CD4-positive, alpha-beta memory T cell (primary cell): ENCODE measurements around the gene AGPAT4. TPM values are rescaled to one million over a fixed set of nuclear protein-coding genes. Genes with fewer than 3 reads are reported as not detected.
A peak's percentile ranks its signal among the peaks of the same experiment; 100 is the strongest.

Experiments used
- CTCF ChIA-PET: fragments of 350-600 bp; sonication (Branson Sonifier 250); formaldehyde crosslinking; loops from one replicate; lab custom pipeline; 2021; ENCODE audit warnings: inconsistent platforms; ENCODE audit not compliant: partially characterized antibody; lab: Charles Lee
- POLR2A ChIA-PET: fragments of 350-600 bp; sonication (Branson Sonifier 250); formaldehyde crosslinking; loops from one replicate; lab custom pipeline; 2021; ENCODE audit not compliant: partially characterized antibody; lab: Charles Lee
- DNase-seq, 5 donors: peaks; one replicate each; pipeline versions ENCODE4 v3.0.0 to v3.0.0-alpha.2; 2020 to 2022; ENCODE audit warnings: mixed read lengths in 1 of 5
- H3K27ac ChIP-seq: one replicate; pipeline ENCODE4 v1.7.0; 2013; ENCODE audit warnings: low read depth, low read length
- H3K27me3 ChIP-seq: 2 replicates; pipeline ENCODE4 v1.7.0; 2013; ENCODE audit warnings: mild to moderate bottlenecking, low read length, moderate library complexity; ENCODE audit not compliant: insufficient read depth
- H3K36me3 ChIP-seq: 2 replicates; pipeline ENCODE4 v1.7.0; 2013; ENCODE audit warnings: mild to moderate bottlenecking, low read length, moderate library complexity; ENCODE audit not compliant: insufficient read depth
- H3K4me1 ChIP-seq: 2 replicates; pipeline ENCODE4 v1.7.0; 2013; ENCODE audit warnings: mild to moderate bottlenecking, low read length, moderate library complexity; ENCODE audit not compliant: insufficient read depth
- H3K4me3 ChIP-seq, 2 donors: one replicate each; pipeline ENCODE4 v1.7.0; 2013; ENCODE audit warnings: low read length in 2 of 2, mild to moderate bottlenecking in 1 of 2
- H3K9me3 ChIP-seq, 2 donors: one replicate each; pipeline ENCODE4 v1.7.0; 2013; ENCODE audit warnings: low read length in 2 of 2, control low read depth in 1 of 2; ENCODE audit not compliant: control insufficient read depth in 1 of 2
- H3K27ac Mint-ChIP-seq, 7 donors: one replicate each; pipeline ENCODE4 v1.8.0; 2020 to 2021; ENCODE audit warnings: mixed read lengths in 7 of 7, mild to moderate bottlenecking in 6 of 7, inconsistent platforms in 3 of 7, moderate library complexity in 3 of 7
- H3K27me3 Mint-ChIP-seq, 2 donors: one replicate each; pipeline ENCODE4 v1.8.0; 2020 to 2021; ENCODE audit warnings: mixed read lengths in 2 of 2
- H3K36me3 Mint-ChIP-seq, 2 donors: one replicate each; pipeline ENCODE4 v1.8.0; 2020 to 2021; ENCODE audit warnings: mixed read lengths in 2 of 2, inconsistent platforms in 1 of 2, mild to moderate bottlenecking in 1 of 2
- H3K4me1 Mint-ChIP-seq, 4 donors: one replicate each; pipeline ENCODE4 v1.8.0; 2020 to 2021; ENCODE audit warnings: mixed read lengths in 4 of 4, mild to moderate bottlenecking in 1 of 4
- H3K4me3 Mint-ChIP-seq, 8 donors: one replicate each; pipeline ENCODE4 v1.8.0; 2020 to 2021; ENCODE audit warnings: mixed read lengths in 8 of 8, mild to moderate bottlenecking in 7 of 8, moderate library complexity in 6 of 8, inconsistent platforms in 3 of 8
- H3K9me3 Mint-ChIP-seq, 8 donors: one replicate each; pipeline ENCODE4 v1.8.0; 2020 to 2021; ENCODE audit warnings: mixed read lengths in 8 of 8, mild to moderate bottlenecking in 5 of 8, inconsistent platforms in 3 of 8, moderate library complexity in 1 of 8
- intact Hi-C: fragments of 100-400 bp; cut with micrococcal nuclease; formaldehyde crosslinking; loops from one replicate; pipeline ENCODE4 v1.15.1; 2023
- polyA plus RNA-seq, 2 donors: library from polyadenylated mRNA; unstranded; fragments of 300-500 nt; fragmentation: Illumina TruSeq; gene quantifications; one replicate each; pipeline ENCODE4 v1.2.3, GENCODE V29; 2021
- total RNA-seq, 2 experiments: library from RNA; stranded (reverse); gene quantifications; one replicate each; pipeline ENCODE4 v1.2.3, GENCODE V29; 2021

Gene AGPAT4
- total and polyA plus RNA-seq, 4 experiments from 2014 or later = 3.6 to 6.9 (median 4.1) TPM

- no peak overlapping the region for H3K4me3 ChIP-seq
Measured at GRCh38 chr6:161266513-161267230, 7.2 kb downstream of the AGPAT4 start.

DNA sequence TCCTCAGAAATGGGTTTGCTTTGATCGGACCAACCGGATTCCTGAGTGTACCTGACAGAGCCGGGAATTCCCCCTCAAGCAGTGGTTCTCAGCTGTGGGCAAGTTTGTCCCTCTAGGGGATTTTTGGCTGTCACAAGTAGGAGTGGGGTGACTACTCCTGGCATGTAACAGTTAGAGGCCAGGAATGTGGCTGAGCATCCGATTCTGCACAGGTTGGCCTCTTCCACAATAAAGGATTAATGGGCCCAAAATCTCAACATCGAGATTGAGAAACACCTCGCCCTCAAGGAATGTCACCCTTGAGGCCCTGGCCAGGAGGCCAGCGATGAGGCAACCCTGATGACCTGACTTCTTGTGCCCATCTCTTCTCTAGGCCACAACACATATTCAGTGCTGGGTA lies 7.9 kb downstream of the AGPAT4 start:
- H3K27me3 Mint-ChIP-seq = no peaks in the 10 kb centered on the region
- DNase-seq = no peak

More at GRCh38 chr6:161266513-161267230, 7.2 kb downstream of the AGPAT4 start:
- Mint-ChIP-seq H3K9me3 (no peaks in the 10 kb centered on the region), H3K27ac (peak overlapping the region in 1 of 7 donors; percentile 44), H3K36me3 (peaks cover 11 to 25% of the 10 kb centered on the region in 2 donors), H3K4me1 (peaks cover 2 to 12% (median 10%) of the 10 kb centered on the region in 4 donors), H3K27me3 (no peaks in the 10 kb centered on the region), H3K4me3 (no peak overlapping the region)
- intact Hi-C loops = no loop called here
- CTCF ChIA-PET = no interaction called here
- no peak for DNase-seq
- Histone ChIP-seq H3K36me3 (no peaks in the 10 kb centered on the region), H3K27me3 (no peaks in the 10 kb centered on the region), H3K4me1 (peaks cover 3% of the 10 kb centered on the region), H3K9me3 (no peaks in the 10 kb centered on the region), H3K27ac (no peak overlapping the region)
- POLR2A ChIA-PET = no interaction called here

GRCh38 chr6:161265554-161265953 lies 8.3 kb downstream of the AGPAT4 start:
- no peak overlapping the region for H3K27ac ChIP-seq
- H3K4me3 Mint-ChIP-seq = no peak overlapping the region
- H3K4me3 ChIP-seq = no peak overlapping the region
- H3K9me3 ChIP-seq = no peaks in the 10 kb centered on the region
- H3K27me3 Mint-ChIP-seq = no peaks in the 10 kb centered on the region
- ChIA-PET POLR2A (no interaction called here), CTCF (no interaction called here)
- H3K27me3 ChIP-seq = no peaks in the 10 kb centered on the region
- H3K27ac Mint-ChIP-seq = peak overlapping the region in 2 of 7 donors; percentile 8 to 22
- DNase-seq = no peak
- H3K4me1 Mint-ChIP-seq = peaks cover 2 to 9% (median 5%) of the 10 kb centered on the region in 4 donors
- H3K9me3 Mint-ChIP-seq = no peaks in the 10 kb centered on the region
- intact Hi-C loops = no loop called here
- peaks cover 15 to 19% of the 10 kb centered on the region in 2 donors for H3K36me3 Mint-ChIP-seq
- H3K36me3 ChIP-seq = no peaks in the 10 kb centered on the region
- H3K4me1 ChIP-seq = no peaks in the 10 kb centered on the region

More for the DNA sequence above, 7.9 kb downstream of the AGPAT4 start:
- intact Hi-C loops = no loop called here
- CTCF ChIA-PET = no interaction called here
- no peak overlapping the region for H3K27ac ChIP-seq
- H3K4me3 ChIP-seq = no peak overlapping the region
- H3K9me3 ChIP-seq = no peaks in the 10 kb centered on the region
- H3K4me3 Mint-ChIP-seq = no peak overlapping the region
- peaks cover 14 to 22% of the 10 kb centered on the region in 2 donors for H3K36me3 Mint-ChIP-seq
- H3K4me1 ChIP-seq = no peaks in the 10 kb centered on the region
- H3K27me3 ChIP-seq = no peaks in the 10 kb centered on the region
- POLR2A ChIA-PET = no interaction called here
- H3K9me3 Mint-ChIP-seq = no peaks in the 10 kb centered on the region
- H3K27ac Mint-ChIP-seq = peak overlapping the region in 1 of 7 donors; percentile 22
- H3K36me3 ChIP-seq = no peaks in the 10 kb centered on the region
- peaks cover 2 to 10% (median 6%) of the 10 kb centered on the region in 4 donors for H3K4me1 Mint-ChIP-seq

- ChIA-PET POLR2A (no interaction called here), CTCF (no interaction called here)
- Histone ChIP-seq H3K4me1 (no peaks in the 10 kb centered on the region), H3K27ac (no peak overlapping the region), H3K4me3 (no peak overlapping the region), H3K9me3 (no peaks in the 10 kb centered on the region), H3K36me3 (no peaks in the 10 kb centered on the region), H3K27me3 (no peaks in the 10 kb centered on the region)
- peaks cover 0 to 7% (median 3%) of the 10 kb centered on the region in 4 donors for H3K4me1 Mint-ChIP-seq
- no peaks in the 10 kb centered on the region for H3K27me3 Mint-ChIP-seq
- no peaks in the 10 kb centered on the region for H3K9me3 Mint-ChIP-seq
- H3K4me3 Mint-ChIP-seq = no peak overlapping the region
- no peak for DNase-seq
- peak overlapping the region in 1 of 7 donors; percentile 78 for H3K27ac Mint-ChIP-seq
- peaks cover 16 to 17% of the 10 kb centered on the region in 2 donors for H3K36me3 Mint-ChIP-seq
- intact Hi-C loops = no loop called here
Measured at GRCh38 chr6:161264181-161264580, 9.7 kb downstream of the AGPAT4 start.

DNA sequence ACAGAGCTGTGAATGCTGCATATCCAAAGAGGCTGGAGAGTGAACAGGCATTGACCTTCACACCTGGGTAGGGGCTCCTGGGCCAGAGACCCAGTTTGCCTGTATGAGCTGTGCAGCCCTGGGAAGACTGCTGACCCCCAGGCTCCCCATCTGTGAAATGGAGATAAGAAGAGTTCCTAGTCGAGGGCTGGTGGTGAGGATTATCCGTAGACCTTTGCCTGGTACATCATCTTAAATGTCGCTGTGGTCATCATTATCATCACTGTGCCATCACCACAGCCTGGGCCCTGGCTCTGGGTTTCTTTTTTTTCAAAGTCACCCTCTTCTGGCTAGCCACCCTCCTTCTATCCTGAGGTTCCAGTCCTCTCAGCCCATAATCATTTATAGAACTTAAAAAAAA lies 12.0 kb downstream of the AGPAT4 start:
- Mint-ChIP-seq H3K4me1 (peaks cover 0 to 10% (median under 1%) of the 10 kb centered on the region in 4 donors), H3K27ac (peak overlapping the region in 2 of 7 donors; percentile 32 to 42), H3K27me3 (no peaks in the 10 kb centered on the region), H3K36me3 (peaks cover 12 to 15% of the 10 kb centered on the region in 2 donors), H3K4me3 (no peak overlapping the region), H3K9me3 (no peaks in the 10 kb centered on the region)
- DNase-seq = no peak
- intact Hi-C loops = no loop called here
- ChIA-PET POLR2A (interaction anchor here (1.2 kb wide), 1 partner anchor 12 kb away, joined by 4 read pairs; the partner anchor contains the start of gene AGPAT4), CTCF (interaction anchor here (1.3 kb wide), 1 partner anchor 9 kb away, joined by 4 read pairs; no protein-coding TSS in a partner anchor)
- H3K4me1 ChIP-seq = no peaks in the 10 kb centered on the region
- no peaks in the 10 kb centered on the region for H3K36me3 ChIP-seq
- H3K27me3 ChIP-seq = no peaks in the 10 kb centered on the region
- no peak overlapping the region for H3K4me3 ChIP-seq
- H3K27ac ChIP-seq = no peak overlapping the region
- no peaks in the 10 kb centered on the region for H3K9me3 ChIP-seq

GRCh38 chr6:161261325-161261724 lies 12.5 kb downstream of the AGPAT4 start:
- Histone ChIP-seq H3K27ac (no peak overlapping the region), H3K27me3 (no peaks in the 10 kb centered on the region), H3K4me1 (no peaks in the 10 kb centered on the region), H3K4me3 (no peak overlapping the region), H3K9me3 (no peaks in the 10 kb centered on the region), H3K36me3 (no peaks in the 10 kb centered on the region)
- Mint-ChIP-seq H3K36me3 (peaks cover 14% of the 10 kb centered on the region in 2 donors), H3K4me1 (peaks cover 0 to 9% (median 1%) of the 10 kb centered on the region in 4 donors), H3K27me3 (no peaks in the 10 kb centered on the region), H3K4me3 (no peak overlapping the region), H3K9me3 (no peaks in the 10 kb centered on the region), H3K27ac (no peak overlapping the region)
- POLR2A ChIA-PET = interaction anchor here (1.2 kb wide), 1 partner anchor 12 kb away, joined by 4 read pairs; the partner anchor contains the start of gene AGPAT4
- CTCF ChIA-PET = interaction anchor here (1.3 kb wide), 1 partner anchor 8 kb away, joined by 4 read pairs; no protein-coding TSS in a partner anchor
- no peak for DNase-seq
- intact Hi-C loops = no loop called here

- Mint-ChIP-seq H3K4me3 (no peak overlapping the region), H3K36me3 (peaks cover 11 to 15% of the 10 kb centered on the region in 2 donors), H3K9me3 (no peaks in the 10 kb centered on the region), H3K27ac (no peak overlapping the region), H3K27me3 (no peaks in the 10 kb centered on the region), H3K4me1 (peaks cover 0 to 9% (median 1%) of the 10 kb centered on the region in 4 donors)
- Histone ChIP-seq H3K4me3 (no peak overlapping the region), H3K36me3 (no peaks in the 10 kb centered on the region), H3K4me1 (no peaks in the 10 kb centered on the region), H3K9me3 (no peaks in the 10 kb centered on the region), H3K27ac (no peak overlapping the region), H3K27me3 (no peaks in the 10 kb centered on the region)
- intact Hi-C loops = no loop called here
- DNase-seq = no peak
- ChIA-PET CTCF (interaction anchor here (1.1 kb wide), 1 partner anchor 8 kb away, joined by 3 read pairs; no protein-coding TSS in a partner anchor), POLR2A (no interaction called here)
Measured at GRCh38 chr6:161259302-161259701, 14.6 kb downstream of the AGPAT4 start.
